ENCODE results near the gene TYW3.
"Not testable (repeated sequence)": the region's sequence is repeated elsewhere in the genome, so short reads cannot be mapped to it uniquely, and the experiment has no call there.

The TYW3 gene

DNA sequence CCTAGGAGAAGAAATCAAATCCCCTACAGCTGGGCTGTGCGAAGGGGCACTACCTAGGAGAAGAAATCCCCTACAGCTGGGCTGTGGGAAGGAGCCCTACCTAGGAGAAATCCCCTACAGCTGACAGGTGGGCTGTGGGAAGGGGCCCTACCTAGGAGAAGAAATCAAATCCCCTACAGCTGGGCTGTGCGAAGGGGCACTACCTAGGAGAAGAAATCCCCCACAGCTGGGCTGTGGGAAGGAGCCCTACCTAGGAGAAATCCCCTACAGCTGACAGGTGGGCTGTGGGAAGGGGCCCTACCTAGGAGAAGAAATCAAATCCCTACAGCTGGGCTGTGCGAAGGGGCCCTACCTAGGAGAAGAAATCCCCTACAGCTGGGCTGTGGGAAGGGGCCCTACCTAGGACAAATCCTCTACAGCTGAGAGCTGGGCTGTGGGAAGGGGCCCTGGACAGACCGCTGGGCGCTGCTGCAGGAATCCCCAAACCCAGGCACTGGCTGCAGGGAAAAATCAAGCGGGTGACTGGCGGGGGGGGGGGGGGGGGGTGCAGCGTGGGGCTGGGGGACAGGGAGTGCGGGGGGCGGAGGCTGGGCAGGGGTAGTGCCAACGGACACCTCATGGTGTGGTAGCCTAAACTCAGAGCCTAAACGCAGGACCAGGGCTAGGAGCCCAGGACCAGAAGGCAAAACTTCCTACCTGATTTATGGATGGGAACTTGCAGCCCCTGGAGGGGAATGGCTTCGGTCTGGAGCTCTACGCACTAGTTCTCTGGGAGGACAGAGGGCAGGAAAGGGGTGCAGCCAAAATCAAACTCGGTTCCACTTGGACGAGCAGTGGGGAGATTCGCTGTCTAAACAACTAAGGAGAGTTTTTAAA is 643 bp upstream of the TYW3 start:
- not testable (repeated sequence) for DNase-seq

DNA sequence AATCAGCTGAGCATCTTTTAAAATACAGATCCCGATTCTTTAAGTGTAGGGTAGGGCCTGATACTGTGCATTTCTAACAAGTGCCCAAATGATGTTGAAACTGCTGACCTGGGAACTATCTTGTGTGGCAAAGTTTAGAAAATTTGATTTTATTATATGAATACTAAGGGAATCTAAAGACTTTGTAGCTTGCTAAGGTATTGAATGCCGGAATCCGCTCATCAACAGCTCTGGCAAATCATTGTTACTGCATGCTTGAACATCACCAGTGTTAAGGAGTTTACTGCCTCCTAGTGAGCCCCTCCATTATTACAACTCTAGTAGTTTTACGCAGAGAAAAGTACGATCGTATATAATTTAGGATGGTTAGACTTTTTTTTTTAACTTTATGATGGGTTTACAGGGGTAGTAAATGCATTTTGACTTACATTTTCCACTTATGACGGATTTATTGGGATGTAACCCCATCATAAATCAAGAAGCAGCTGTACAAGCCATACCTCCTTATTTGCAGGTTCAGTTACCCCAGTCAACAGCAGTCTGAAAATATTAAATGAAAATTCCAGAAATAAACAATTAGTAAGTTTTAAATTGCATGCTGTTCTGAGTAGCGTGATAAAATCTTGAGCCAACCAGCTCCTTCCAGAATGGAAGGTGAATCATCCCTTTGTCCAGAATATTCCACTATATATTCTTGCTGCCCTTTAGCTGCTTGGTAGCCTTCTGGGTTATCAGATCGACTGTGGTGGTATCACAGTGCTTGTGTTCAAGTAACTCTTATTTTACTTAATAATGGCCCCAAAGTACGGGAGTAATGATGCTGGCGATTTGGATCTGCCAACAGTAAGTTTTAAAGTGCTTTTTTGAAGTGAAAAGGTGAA is 892 bp downstream of the TYW3 start:
- peak; percentile 58 for DNase-seq

DNA sequence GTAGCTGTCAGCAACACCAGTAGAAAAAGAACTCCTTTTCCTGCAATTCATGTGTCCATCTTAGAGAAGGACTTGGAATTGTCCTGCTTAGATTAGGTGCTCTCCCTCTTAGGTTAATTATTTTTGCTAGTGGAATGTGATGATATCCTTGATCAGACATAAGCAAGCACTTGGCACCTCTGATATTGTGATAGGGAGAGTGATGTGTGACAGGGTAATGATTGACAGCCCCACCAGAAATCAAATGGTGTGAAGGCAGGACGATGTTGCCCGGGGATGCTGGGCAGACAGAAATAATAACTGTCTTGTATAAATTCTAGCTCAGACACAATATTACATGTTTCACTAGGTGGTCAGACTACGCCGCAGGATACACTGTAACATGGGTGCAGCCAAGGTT is 4.4 kb downstream of the TYW3 start:
- no peak for DNase-seq

DNA sequence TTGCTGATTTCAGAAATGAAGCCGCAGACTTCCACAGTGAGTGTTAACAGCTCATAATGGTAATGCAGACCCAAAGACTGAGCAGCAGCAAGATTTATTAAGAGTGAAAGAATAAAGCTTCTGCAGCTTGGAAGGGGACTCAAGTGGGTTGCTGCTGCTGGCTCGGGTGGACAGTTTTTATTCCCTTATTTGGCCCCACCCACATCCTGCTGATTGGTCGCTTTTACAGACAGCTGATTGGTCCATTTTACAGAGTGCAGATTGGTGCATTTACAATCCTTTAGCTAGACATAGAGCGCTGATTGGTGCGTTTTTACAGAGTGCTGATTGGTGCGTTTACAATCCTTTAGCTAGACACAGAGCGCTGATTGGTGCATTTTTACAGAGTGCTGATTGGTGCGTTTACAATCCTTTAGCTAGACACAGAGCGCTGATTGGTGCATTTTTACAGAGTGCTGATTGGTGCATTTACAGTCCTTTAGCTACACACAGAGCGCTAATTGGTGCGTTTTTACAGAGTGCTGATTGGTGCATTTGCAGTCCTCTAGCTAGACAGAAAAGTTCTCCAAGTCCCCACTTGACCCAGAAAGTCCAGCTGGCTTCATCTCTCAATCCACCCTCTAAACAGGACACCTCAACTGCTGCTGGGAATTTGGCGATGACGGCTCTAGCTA is 7.5 kb downstream of the TYW3 start:
- not testable (repeated sequence) for DNase-seq

DNA sequence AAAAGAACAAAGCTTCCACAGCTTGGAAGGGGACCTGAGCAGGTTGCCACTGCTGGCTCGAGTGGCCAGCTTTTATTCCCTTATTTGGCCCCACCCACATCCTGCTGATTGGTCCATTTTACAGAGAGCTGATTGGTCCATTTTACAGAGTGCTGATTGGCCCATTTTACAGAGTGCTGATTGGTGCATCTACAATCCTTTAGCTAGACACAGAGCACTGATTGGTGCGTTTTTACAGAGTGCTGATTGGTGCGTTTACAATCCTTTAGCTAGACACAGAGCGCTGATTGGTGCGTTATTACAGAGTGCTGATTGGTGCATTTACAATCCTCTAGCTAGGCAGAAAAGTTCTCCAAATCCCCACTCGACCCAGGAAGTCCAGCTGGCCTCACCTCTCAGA is 12.3 kb downstream of the TYW3 start:
- DNase-seq = not testable (repeated sequence)

DNA sequence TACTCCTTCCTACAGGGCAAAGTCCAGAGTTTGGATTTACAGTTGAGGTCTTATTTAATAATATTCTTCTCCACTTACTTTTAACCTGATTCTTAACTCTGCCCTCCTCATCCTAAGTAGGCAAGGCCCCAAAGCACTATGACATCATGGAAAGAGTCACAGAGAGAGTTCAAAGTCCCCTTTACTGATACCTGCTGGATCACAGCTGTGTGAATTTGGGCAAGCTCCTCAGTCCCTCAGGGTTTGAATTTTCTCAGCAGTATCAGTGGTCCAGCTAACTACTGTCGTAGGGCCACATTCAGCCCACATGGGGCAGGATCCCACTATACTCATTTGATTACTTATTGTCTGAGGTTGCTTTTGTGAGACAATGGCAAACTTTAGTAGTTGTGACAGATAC is 16.0 kb downstream of the TYW3 start:
- no peak for DNase-seq

DNA sequence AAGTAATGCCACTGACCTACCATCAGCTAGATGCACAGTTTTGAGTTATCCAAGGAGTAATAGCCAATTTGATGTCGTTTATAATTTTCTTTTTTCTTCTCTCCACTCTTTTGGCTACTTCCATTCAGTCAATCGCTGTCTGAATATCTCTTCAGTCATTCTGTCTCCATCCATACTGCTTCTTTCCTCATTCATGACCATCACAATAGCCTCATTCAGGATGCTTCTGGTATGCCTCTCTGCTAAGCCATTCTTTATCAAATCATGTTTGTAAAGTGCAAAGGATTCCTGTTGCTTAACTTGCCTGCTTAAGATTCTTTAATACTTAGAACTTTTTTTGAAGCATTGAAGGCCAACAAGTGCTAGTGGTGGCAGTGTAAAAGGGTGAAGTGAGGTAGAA is 20.2 kb downstream of the TYW3 start:
- DNase-seq = no peak

DNA sequence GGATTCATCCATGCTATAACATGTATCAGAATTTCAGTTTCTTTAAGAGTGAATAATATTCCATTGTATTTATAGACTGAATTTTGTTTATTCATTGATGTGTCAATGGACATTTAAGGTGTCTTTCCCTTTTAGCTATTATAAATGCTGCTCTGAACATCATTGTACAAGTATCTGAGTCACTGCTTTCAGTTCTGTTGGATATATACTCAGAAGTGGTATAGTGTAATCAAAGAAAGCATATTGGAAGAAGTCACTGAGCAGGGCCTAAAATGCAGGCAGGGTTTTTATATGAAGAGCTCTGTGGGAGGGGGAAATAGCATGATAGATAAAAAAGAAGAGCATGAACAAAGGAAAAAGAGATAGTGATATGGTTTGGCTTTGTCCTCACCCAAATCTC is 22.5 kb downstream of the TYW3 start:
- DNase-seq = no peak

DNA sequence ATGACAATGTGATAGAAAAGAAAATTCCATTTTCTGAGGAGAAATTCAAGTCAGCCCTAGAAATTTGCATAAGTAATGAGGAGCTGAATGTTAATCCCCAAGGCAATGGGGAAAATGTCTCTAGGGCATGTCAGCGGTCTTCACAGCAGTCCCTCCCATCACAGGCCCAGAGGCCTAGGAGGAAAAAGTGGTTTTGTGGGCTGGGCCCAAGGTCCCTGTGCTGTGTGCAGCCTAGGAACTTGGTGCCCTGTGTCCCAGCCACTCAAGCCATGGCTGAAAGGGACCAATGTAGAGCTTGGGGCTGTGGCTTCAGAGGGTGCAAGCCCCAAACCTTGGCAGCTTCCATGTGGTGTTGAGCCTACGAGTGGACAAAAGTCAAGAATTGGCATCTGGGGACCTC is 23.7 kb downstream of the TYW3 start:
- not testable (repeated sequence) for DNase-seq

DNA sequence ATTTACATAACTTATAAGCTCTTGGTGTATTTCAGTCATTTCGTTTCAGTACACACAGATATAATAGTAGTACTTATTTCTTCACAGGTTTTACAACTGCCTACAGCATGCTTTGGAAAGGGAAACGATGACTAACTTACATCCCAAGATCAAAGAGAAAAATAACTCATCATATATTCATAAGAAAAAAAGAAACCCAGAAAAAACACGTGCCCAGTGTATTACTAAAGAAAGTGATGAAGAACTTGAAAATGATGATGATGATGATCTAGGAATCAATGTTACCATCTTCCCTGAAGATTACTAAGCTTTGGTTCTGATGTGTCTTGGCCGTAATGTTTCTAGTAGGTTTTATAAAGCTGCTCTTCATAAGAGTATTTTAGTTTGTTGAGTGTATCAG is 30.9 kb downstream of the TYW3 start:
- DNase-seq = no peak

DNA sequence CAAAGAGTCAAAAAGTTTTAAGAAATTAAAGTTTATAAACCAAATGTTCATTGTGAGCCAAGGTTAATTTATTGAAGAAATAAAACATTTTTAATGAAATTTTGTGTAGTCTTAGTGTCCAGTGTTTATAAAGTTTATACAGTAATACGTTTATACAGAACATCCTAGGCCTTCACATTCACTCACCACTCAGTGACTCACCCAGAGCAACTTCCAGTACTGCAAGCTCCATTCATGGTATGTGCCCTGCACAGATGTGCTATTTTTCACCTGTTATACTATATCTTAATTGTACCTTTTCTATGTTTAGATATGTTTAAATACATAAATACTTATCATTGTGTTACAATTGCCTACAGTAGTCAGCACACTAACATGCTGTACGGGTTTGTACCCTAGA is 33.6 kb downstream of the TYW3 start:
- no peak for DNase-seq

DNA sequence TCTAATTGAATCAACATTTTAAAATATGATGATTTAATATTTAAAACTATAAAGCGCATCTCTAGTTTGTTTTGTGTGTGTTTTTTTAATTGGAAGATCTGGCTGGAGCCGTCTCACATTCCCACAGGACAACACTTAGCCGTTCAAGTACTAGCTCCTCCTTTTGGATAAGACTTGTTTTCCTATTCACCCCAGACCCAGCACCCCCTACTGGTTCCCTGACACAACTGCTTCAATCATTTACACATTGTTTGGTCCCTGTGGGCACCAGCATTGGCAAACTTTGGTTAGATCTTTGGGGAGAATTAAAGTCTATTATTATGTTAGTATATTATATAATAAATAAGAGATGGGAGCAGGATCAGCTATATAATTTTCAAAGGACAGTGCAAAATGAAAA is 34.5 kb downstream of the TYW3 start:
- no peak for DNase-seq

DNA sequence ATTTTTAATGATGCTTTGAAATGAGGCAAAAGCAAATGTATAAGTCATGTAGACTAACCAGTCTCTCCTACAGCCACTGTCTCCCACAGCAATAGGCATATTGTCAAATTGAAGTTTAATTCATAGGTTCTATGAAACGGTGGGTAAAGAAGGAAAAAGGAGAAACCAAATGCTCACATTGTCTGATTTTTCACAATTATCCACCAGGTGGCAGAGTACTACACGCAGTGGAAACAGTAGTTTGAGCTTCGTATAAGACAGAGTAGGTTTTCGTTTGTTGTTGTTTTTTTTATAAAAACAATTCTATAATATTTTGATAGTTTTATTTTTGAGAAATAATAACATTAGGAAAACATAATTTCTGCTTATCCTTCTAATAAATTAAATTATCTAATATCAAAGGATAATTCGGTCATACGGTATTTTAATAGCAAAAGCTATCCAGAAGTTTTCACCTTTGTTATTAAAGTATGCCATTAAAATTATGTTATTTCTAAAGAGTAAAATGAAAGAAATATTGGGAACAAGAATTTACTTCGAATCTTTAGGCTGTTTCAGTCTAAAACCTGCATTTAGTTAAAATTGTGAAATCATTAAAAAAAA is 39.1 kb downstream of the TYW3 start:
- peak; percentile 42 for DNase-seq

DNA sequence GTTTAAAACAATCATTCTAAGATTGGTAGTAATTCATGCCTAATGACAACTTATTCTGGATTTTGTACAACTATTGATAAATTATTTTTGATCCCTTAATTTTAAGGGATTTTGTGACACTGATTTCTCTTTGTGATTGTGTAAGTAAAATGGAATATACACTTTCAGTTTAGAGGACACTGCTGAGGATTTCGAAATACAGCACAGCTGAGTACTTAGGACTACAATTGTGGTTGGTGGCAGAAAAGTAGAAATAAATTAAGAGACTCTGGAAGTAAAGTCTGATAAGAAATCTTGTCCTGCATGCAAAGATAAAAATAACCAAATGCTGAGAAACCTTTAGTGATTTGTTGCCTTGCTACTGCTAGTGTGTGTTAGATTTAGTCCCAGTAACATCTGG is 40.0 kb downstream of the TYW3 start:
- DNase-seq = no peak

DNA sequence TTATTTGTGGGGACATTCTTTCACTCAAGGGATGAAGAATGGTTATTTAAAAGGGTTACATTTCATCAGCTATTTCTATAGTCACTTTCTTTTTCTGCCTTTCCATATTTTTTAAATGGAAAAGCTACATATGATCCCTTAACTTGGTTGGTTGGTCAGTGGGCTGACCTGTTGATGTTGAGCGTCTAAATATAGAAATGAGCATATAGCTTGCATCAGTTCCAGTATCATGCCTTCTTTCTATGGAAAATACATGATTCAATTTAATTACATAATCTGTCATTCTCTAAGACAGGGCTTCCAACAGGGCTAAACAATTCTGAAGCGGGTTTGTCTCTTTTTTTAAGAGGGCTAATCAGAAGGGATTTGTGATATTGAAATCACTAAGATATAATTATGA is 40.6 kb downstream of the TYW3 start:
- peak; percentile 19 for DNase-seq

DNA sequence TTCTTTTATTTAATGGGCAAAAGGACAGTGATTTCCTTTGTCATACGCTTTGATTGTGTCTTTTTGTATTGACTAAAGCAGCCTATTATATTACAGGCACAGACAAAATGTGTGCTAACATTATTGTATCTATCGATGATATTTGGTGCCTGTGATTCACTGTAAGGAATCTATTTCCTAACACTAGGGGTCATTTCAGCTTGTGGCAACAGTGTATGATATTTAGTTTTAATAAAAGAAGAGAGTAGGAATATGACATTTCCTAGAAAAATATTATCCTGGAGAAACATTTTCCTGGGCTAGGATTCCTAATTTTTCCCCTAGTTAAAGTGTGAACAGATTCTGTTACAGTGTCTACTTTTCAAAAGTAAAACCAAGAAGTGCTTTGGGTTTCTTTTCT is 42.8 kb downstream of the TYW3 start:
- DNase-seq = no peak

DNA sequence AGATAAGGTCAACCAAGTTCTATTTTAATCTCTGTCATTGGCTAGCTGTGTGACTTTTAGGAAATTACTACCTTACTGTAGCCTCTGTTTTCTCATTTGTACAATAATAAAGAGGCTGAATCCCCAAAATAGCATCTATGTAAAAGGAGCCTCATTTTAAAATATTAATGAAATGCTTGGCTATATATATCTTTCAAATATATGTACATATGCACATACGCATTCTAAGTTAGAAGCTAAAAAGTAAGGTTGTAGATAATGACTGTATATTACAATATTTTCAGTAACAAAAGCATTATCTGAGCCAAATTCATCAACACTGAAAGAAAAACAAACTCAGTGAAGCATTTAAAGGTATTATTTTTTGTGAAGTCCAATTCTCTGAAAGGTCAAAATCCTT is 44.6 kb downstream of the TYW3 start:
- DNase-seq = no peak

DNA sequence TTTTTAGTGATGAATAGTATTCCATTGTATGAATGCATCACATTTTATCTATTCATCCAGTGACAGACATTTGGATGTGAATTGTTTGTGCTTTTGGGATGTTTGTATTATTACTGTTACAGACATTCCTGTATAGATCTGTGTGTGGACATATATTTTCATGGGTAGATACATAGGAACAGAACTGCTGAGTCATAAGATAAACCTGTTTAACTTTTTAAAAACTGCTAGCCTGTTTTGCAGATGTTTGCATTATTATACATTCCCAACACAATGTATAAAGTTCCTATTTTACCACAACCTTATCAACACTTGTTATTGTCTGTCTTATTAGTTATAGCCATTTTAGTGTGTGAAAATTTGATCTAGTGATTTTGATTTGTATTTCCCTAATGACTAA is 46.8 kb downstream of the TYW3 start:
- DNase-seq = no peak

DNA sequence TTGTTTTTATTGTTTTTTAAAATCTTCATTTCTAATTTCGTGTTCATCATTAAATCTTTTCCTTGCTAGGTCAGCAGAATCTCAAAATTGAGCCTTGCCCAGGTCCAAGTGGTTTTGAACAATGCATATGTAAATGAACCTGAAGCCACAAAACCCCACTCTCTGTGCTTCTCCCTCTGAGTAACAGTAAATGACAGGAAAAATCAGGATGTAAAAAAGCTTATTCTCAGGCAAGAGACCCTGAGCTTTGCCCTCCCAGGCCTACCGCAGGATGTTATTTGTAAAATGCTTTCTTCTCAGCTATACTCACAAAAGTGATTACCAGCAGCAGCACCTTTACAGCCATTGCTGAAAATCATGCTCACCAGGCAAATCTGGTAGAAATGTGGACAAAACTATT is 47.6 kb downstream of the TYW3 start:
- DNase-seq = no peak

DNA sequence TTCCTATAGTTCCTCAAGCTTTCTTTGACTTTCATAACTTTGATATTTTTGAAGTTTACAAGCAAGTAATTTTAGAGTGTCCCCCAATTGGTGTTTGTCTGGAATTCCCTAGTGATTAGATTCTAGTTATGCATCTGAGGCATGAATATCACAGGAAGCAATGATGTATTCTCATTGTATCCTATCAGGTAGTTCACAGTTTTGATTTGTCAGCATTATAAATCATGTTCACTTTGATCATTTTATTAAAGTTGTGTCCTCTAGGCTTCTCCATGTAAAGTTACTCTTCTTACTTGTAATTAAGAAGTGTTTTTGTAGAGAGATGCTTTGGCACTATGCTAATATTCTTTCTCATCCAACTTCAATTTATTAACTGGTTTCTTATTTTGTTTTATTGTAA is 53.0 kb downstream of the TYW3 start:
- DNase-seq = no peak

DNA sequence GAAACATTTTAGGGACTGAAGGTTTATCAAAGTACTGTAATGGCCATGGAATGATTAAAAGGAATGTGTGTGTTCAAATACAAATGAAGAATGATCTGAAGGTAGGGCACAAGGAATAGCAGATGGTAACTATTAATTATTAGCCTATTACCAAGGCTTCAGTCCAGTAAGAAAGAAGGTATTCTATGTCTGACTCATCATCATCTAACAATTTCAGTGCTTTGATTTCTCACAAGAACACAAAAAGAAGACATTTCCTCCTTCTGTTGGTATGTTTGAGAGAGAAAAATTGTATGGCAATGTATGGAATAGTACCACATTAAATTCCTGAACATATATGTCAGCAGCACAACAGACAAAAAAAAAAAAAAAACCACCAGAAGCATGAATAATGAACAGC is 57.5 kb downstream of the TYW3 start:
- DNase-seq = no peak

DNA sequence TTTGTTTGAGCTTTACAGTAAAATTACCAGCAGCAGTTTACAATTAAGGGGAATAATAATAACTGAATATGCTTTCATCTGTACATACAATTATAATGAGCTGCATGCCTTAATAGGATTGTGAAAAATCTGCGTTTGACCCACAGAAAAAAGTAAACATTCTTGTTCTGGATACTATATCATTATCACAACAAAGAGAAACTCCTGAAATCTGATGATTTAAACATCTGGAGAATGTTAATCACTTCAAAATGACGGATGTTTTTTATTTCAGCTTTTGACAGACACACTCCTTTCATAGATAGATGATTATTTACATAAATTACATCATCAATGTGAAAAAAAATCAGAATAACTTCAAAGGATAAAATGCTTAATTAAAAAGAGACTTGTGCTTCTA is 58.5 kb downstream of the TYW3 start:
- no peak for DNase-seq

DNA sequence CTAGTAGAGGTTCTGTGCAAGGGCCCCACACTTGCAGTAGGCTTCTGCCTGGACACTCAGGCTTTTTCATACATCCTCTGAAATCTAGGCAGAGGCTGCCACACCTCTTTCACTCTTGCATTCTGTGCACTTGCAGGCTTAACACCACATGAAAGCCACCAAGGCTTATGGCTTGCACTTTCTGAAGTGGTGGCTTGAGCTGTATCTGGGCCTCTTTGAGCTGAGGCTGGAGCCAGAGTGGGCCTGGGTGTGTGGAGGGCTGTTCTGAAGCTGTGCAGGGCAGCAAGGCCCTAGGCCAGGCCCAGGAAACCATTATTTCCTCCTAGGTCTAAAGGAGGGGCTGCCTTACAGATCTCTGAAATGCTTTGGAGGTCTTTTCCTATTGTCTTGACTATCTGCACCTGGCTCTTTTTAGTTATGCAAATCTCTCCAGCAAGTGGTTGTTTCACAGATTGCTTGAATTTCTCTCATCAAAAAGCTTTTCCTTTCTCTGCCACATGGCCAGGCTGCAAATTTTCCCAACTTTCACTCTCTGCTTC is 66.2 kb downstream of the TYW3 start:
- no peak for DNase-seq

Measured in NCI-H1417 treated with DMSO at 0.1 percent for 48 hours (cell line).